ENCODE measurements around the gene POMT1.
"Not testable (repeated sequence)": the region's sequence is repeated elsewhere in the genome, so short reads cannot be mapped to it uniquely, and the experiment has no call there.

Gene POMT1

GRCh38 chr9:131550465-131550864 is 47.7 kb downstream of the POMT1 start:
- not testable (repeated sequence) for H3K9ac ChIP-seq (ENCODE audit: low read length); H3K9me3 ChIP-seq (ENCODE audit: control insufficient read depth, low read depth, low read length); H3K36me3 ChIP-seq (ENCODE audit: control insufficient read depth, low read depth, low read length); H3K4me3 ChIP-seq (ENCODE audit: low read length); H3K27ac ChIP-seq (ENCODE audit: low read length); H3K4me1 ChIP-seq (ENCODE audit: control insufficient read depth, low read depth, low read length)
- peaks cover 30% of the 10 kb centered on the region for H3K27me3 ChIP-seq (ENCODE audit: control insufficient read depth, insufficient read depth, low read length)

GRCh38 chr9:131552030-131552429 is 49.3 kb downstream of the POMT1 start:
- H3K36me3 ChIP-seq (ENCODE audit: control insufficient read depth, low read depth, low read length) = no peaks in the 10 kb centered on the region
- H3K27ac ChIP-seq (ENCODE audit: low read length) = no peak overlapping the region
- peaks cover 15% of the 10 kb centered on the region for H3K27me3 ChIP-seq (ENCODE audit: control insufficient read depth, insufficient read depth, low read length)
- no peak overlapping the region for H3K4me3 ChIP-seq (ENCODE audit: low read length)
- H3K4me1 ChIP-seq (ENCODE audit: control insufficient read depth, low read depth, low read length) = no peaks in the 10 kb centered on the region
- no peaks in the 10 kb centered on the region for H3K9me3 ChIP-seq (ENCODE audit: control insufficient read depth, low read depth, low read length)
- H3K9ac ChIP-seq (ENCODE audit: low read length) = no peak overlapping the region

DNA sequence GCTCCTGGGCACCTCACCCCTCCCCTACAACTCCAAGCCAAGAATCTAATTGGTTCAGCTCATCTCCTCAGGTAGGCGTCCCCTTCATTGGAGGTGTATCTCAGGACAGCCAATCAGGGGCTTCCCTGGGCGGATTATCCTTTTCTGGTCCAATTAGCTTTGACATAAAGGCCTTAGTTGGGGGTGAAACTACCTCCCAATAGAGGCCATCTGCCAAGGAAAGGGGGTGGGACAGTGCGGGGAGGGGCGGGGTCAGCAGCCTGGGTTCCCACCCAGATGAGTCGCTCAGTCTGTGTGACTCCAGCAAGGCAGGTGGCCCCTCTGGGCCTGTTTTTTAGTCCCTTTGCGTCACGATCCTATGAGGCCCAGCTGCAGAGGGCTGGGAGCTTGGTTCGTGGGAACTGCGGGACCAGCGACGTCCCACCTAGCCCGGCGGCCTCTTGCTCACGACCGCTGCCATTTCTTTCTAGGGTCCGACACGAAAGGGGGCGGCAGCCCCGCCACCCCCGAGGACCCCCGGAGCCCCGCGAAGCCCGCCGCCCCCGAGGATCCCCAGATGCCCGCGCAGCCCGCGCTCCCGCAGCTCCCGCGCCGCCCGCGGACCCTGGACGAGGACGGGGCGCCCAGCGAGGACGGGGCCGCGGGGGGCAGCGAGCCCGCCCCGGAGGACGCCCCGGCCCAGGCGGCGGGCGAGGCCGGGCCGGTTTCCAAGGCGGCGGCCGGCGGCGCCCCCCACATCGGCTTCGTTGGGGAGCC is 51.5 kb downstream of the POMT1 start:
- Histone ChIP-seq H3K27ac (ENCODE audit: low read length) (no peak overlapping the region), H3K9me3 (ENCODE audit: control insufficient read depth, low read depth, low read length) (no peaks in the 10 kb centered on the region), H3K27me3 (ENCODE audit: control insufficient read depth, insufficient read depth, low read length) (no peaks in the 10 kb centered on the region), H3K36me3 (ENCODE audit: control insufficient read depth, low read depth, low read length) (no peaks in the 10 kb centered on the region), H3K4me3 (ENCODE audit: low read length) (no peak overlapping the region), H3K9ac (ENCODE audit: low read length) (no peak overlapping the region), H3K4me1 (ENCODE audit: control insufficient read depth, low read depth, low read length) (no peaks in the 10 kb centered on the region)

GRCh38 chr9:131554843-131555351 is 52.2 kb downstream of the POMT1 start:
- no peak overlapping the region for H3K9ac ChIP-seq (ENCODE audit: low read length)
- H3K4me3 ChIP-seq (ENCODE audit: low read length) = no peak overlapping the region
- H3K36me3 ChIP-seq (ENCODE audit: control insufficient read depth, low read depth, low read length) = no peaks in the 10 kb centered on the region
- H3K4me1 ChIP-seq (ENCODE audit: control insufficient read depth, low read depth, low read length) = no peaks in the 10 kb centered on the region
- no peaks in the 10 kb centered on the region for H3K9me3 ChIP-seq (ENCODE audit: control insufficient read depth, low read depth, low read length)
- H3K27me3 ChIP-seq (ENCODE audit: control insufficient read depth, insufficient read depth, low read length) = no peaks in the 10 kb centered on the region
- H3K27ac ChIP-seq (ENCODE audit: low read length) = no peak overlapping the region

DNA sequence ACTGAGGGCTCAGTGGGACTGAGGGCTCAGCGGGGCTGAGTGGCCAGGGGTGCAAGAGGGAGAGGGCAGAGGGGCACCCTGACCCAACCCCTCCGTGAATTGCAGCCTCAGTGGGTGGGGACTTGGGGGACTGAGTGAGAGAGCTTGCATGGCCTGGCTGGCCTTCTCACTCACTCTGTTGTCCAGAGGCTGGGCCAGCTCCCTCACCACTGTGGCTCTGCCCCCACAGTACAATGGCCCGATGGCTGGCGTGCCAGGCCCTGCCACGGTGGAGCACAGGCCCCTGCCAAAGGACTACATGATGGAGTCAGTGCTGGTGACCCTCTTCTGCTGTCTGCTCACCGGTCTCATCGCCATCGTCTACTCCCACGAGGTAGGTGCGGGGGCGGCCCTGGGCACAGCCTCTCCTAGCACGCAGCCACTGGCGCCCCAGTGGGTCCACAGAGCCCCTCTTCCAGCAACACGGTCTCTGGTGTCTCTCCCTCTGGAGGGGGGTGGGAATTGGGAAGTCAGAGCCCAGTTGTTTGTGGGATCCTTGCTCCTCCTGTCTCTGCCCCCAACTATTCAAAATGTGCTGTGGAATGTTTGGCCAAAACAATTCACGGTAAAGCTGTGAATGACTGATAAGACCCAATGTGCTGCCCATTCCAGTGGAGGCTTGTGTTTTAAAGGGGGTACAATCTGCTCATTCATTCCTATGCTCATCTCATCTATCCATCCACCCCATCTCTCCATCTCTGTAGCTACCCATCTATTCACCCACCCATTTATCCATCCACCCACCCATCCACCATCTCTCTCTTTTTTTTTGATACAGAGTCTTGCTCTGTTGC is 53.3 kb downstream of the POMT1 start:
- no peak overlapping the region for H3K4me3 ChIP-seq (ENCODE audit: low read length)
- H3K36me3 ChIP-seq (ENCODE audit: control insufficient read depth, low read depth, low read length) = no peaks in the 10 kb centered on the region
- H3K4me1 ChIP-seq (ENCODE audit: control insufficient read depth, low read depth, low read length) = no peaks in the 10 kb centered on the region
- no peak overlapping the region for H3K27ac ChIP-seq (ENCODE audit: low read length)
- no peak overlapping the region for H3K9ac ChIP-seq (ENCODE audit: low read length)
- H3K9me3 ChIP-seq (ENCODE audit: control insufficient read depth, low read depth, low read length) = no peaks in the 10 kb centered on the region
- no peaks in the 10 kb centered on the region for H3K27me3 ChIP-seq (ENCODE audit: control insufficient read depth, insufficient read depth, low read length)

GRCh38 chr9:131557855-131558548 is 55.3 kb downstream of the POMT1 start:
- no peaks in the 10 kb centered on the region for H3K4me1 ChIP-seq (ENCODE audit: control insufficient read depth, low read depth, low read length)

DNA sequence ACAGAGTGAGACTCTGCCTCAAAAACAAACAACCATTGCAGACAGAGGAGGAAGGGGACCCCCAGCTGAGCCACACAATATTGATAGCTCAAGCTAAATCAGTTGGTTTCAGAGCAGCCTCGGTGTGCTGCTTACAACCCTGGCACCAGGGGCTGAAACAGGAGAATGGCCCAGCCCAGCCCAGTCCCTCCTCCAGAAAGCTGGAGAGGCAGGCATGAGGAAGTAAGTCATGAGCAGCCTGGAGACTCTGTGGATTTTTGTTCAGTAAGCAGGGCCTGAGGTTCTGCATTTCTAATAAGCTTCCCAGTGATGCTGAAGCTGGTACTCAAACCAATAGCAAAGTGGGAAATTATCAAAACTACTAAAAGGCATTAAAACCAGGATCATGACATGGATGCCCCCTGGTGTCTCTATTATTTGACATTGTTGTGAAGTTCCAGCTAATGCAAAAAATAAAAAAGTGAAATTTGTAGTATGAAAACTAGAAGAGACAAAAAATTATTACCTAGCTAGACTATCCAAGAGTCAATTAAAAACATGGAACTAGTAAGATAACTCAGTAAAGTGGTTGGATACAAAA is 56.8 kb downstream of the POMT1 start:
- H3K4me1 ChIP-seq (ENCODE audit: control insufficient read depth, low read depth, low read length) = no peaks in the 10 kb centered on the region
- no peaks in the 10 kb centered on the region for H3K27me3 ChIP-seq (ENCODE audit: control insufficient read depth, insufficient read depth, low read length)
- H3K4me3 ChIP-seq (ENCODE audit: low read length) = no peak overlapping the region

More at GRCh38 chr9:131557855-131558548, 55.3 kb downstream of the POMT1 start:
- Histone ChIP-seq H3K9ac (ENCODE audit: low read length) (no peak overlapping the region), H3K9me3 (ENCODE audit: control insufficient read depth, low read depth, low read length) (no peaks in the 10 kb centered on the region), H3K27me3 (ENCODE audit: control insufficient read depth, insufficient read depth, low read length) (no peaks in the 10 kb centered on the region), H3K27ac (ENCODE audit: low read length) (no peak overlapping the region), H3K4me3 (ENCODE audit: low read length) (no peak overlapping the region), H3K36me3 (ENCODE audit: control insufficient read depth, low read depth, low read length) (no peaks in the 10 kb centered on the region)

GRCh38 chr9:131562032-131562959 is 59.6 kb downstream of the POMT1 start:
- no peaks in the 10 kb centered on the region for H3K4me1 ChIP-seq (ENCODE audit: control insufficient read depth, low read depth, low read length)
- H3K9ac ChIP-seq (ENCODE audit: low read length) = no peak overlapping the region
- H3K27ac ChIP-seq (ENCODE audit: low read length) = no peak overlapping the region
- H3K36me3 ChIP-seq (ENCODE audit: control insufficient read depth, low read depth, low read length) = no peaks in the 10 kb centered on the region
- no peaks in the 10 kb centered on the region for H3K9me3 ChIP-seq (ENCODE audit: control insufficient read depth, low read depth, low read length)
- no peaks in the 10 kb centered on the region for H3K27me3 ChIP-seq (ENCODE audit: control insufficient read depth, insufficient read depth, low read length)
- H3K4me3 ChIP-seq (ENCODE audit: low read length) = no peak overlapping the region

More for the DNA sequence above, 56.8 kb downstream of the POMT1 start:
- Histone ChIP-seq H3K36me3 (ENCODE audit: control insufficient read depth, low read depth, low read length) (no peaks in the 10 kb centered on the region), H3K9ac (ENCODE audit: low read length) (no peak overlapping the region), H3K27ac (ENCODE audit: low read length) (no peak overlapping the region), H3K9me3 (ENCODE audit: control insufficient read depth, low read depth, low read length) (no peaks in the 10 kb centered on the region)

- Histone ChIP-seq H3K4me3 (ENCODE audit: low read length) (no peak overlapping the region), H3K4me1 (ENCODE audit: control insufficient read depth, low read depth, low read length) (no peaks in the 10 kb centered on the region), H3K9ac (ENCODE audit: low read length) (no peak overlapping the region), H3K27me3 (ENCODE audit: control insufficient read depth, insufficient read depth, low read length) (no peaks in the 10 kb centered on the region), H3K27ac (ENCODE audit: low read length) (no peak overlapping the region), H3K36me3 (ENCODE audit: control insufficient read depth, low read depth, low read length) (no peaks in the 10 kb centered on the region), H3K9me3 (ENCODE audit: control insufficient read depth, low read depth, low read length) (no peaks in the 10 kb centered on the region)
These were observed 62.7 kb downstream of the POMT1 start for GRCh38 chr9:131565369-131565768.

GRCh38 chr9:131566158-131566557 is 63.4 kb downstream of the POMT1 start:
- no peak overlapping the region for H3K27ac ChIP-seq (ENCODE audit: low read length)
- no peaks in the 10 kb centered on the region for H3K36me3 ChIP-seq (ENCODE audit: control insufficient read depth, low read depth, low read length)
- H3K27me3 ChIP-seq (ENCODE audit: control insufficient read depth, insufficient read depth, low read length) = no peaks in the 10 kb centered on the region
- H3K9ac ChIP-seq (ENCODE audit: low read length) = no peak overlapping the region
- no peaks in the 10 kb centered on the region for H3K9me3 ChIP-seq (ENCODE audit: control insufficient read depth, low read depth, low read length)
- H3K4me3 ChIP-seq (ENCODE audit: low read length) = no peak overlapping the region
- H3K4me1 ChIP-seq (ENCODE audit: control insufficient read depth, low read depth, low read length) = no peaks in the 10 kb centered on the region

Measured in iPS-18a (cell line).